GM10248 (cell line): ENCODE data around the gene PPP2R3A.
"Not testable (repeated sequence)": the region's sequence is repeated elsewhere in the genome, so short reads cannot be mapped to it uniquely, and the experiment has no call there.

ENCODE experiments used
- CTCF ChIA-PET: fragments of 300-600 bp; sonication (Branson Sonifier 250); formaldehyde crosslinking; extraction: SDS; loops from one replicate; lab custom pipeline; 2021; ENCODE audit warnings: antibody characterized with exemption; lab: Yijun Ruan, JAX
- POLR2A ChIA-PET: fragments of 350-650 bp; sonication (Branson Sonifier 250); formaldehyde crosslinking; extraction: SDS; loops from one replicate; lab custom pipeline; 2020; ENCODE audit warnings: antibody characterized with exemption; lab: Yijun Ruan, JAX
- DNase-seq: peaks from one replicate; pipeline ENCODE4 v3.0.0; 2012; ENCODE audit errors: extremely low spot score
- TF ChIP-seq, protein P1 (sequence below): IDR thresholded peaks from 2 replicates; pipeline ENCODE4 v1.5.1; 2012; ENCODE audit warnings: mild to moderate bottlenecking, low read depth; ENCODE audit errors: extremely low read depth, missing control alignments, control extremely low read depth

PPP2R3A gene

DNA sequence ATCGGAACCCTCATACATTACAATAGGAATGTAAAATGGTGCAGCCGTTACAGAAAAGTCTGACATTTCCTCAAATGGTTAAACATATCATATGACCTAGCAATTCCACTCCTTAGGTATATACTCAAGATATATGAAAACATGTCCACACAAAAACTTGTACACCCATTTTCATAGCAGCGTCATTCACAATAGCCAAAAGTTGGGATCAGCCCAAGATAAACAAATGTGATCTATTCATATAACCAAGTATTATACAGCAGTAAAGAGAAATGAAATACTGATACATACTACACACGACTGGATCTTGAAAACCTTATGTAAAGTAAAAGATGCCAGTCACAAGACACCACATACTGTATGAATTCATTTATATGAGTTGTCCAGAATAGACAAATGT, 128.2 kb downstream of the PPP2R3A start:
- ChIA-PET CTCF (no interaction called here), POLR2A (no interaction called here)
- DNase-seq, result no peak
- TF ChIP-seq, protein P1, sequence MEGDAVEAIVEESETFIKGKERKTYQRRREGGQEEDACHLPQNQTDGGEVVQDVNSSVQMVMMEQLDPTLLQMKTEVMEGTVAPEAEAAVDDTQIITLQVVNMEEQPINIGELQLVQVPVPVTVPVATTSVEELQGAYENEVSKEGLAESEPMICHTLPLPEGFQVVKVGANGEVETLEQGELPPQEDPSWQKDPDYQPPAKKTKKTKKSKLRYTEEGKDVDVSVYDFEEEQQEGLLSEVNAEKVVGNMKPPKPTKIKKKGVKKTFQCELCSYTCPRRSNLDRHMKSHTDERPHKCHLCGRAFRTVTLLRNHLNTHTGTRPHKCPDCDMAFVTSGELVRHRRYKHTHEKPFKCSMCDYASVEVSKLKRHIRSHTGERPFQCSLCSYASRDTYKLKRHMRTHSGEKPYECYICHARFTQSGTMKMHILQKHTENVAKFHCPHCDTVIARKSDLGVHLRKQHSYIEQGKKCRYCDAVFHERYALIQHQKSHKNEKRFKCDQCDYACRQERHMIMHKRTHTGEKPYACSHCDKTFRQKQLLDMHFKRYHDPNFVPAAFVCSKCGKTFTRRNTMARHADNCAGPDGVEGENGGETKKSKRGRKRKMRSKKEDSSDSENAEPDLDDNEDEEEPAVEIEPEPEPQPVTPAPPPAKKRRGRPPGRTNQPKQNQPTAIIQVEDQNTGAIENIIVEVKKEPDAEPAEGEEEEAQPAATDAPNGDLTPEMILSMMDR, result no peak

- ChIA-PET CTCF (interaction anchor here (1.2 kb wide), 1 partner anchor 909 kb away, joined by 3 read pairs; no protein-coding TSS in a partner anchor), POLR2A (no interaction called here)
- TF ChIP-seq, protein P1, result no peak
- DNase-seq, result no peak
Observed at GRCh38 chr3:136105044-136105443, 139.5 kb downstream of the PPP2R3A start.

DNA sequence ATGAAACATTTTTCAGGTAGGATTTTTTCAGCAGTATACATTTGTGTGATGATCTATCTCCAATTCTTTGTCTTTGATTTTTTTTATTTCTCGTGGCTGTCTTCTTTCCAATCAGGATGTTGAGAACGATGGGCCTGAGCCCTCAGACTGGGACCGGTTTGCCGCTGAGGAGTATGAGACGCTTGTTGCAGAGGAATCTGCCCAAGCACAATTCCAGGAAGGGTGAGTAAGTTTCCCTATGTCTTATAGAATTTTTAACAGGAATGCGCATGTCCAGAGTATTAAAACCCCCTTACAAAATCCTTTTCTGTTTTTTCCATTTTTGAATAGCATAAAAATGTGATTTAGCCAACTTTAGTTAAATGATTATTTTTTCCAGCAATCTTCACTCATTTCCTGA, 140.6 kb downstream of the PPP2R3A start:
- CTCF ChIA-PET, result interaction anchor here (1.2 kb wide), 1 partner anchor 908 kb away, joined by 3 read pairs; no protein-coding TSS in a partner anchor
- TF ChIP-seq, protein P1, result no peak
- POLR2A ChIA-PET, result no interaction called here

GRCh38 chr3:136109499-136109898, 144.0 kb downstream of the PPP2R3A start:
- peak; percentile 38 for DNase-seq
- TF ChIP-seq, protein P1, result no peak
- ChIA-PET POLR2A (no interaction called here), CTCF (interaction anchor here (1.1 kb wide), 1 partner anchor 905 kb away, joined by 3 read pairs; no protein-coding TSS in a partner anchor)

More for the DNA sequence above, 140.6 kb downstream of the PPP2R3A start:
- no peak for DNase-seq

- ChIA-PET CTCF (interaction anchor here (1.2 kb wide), 1 partner anchor 922 kb away, joined by 3 read pairs; no protein-coding TSS in a partner anchor), POLR2A (no interaction called here)
- TF ChIP-seq, protein P1, result no peak
- no peak for DNase-seq
Observed at GRCh38 chr3:136110481-136110880, 145.0 kb downstream of the PPP2R3A start.

- ChIA-PET CTCF (no interaction called here), POLR2A (no interaction called here)
- TF ChIP-seq, protein P1, result no peak
- DNase-seq, result no peak
Observed at GRCh38 chr3:136114421-136114820, 148.9 kb downstream of the PPP2R3A start.

DNA sequence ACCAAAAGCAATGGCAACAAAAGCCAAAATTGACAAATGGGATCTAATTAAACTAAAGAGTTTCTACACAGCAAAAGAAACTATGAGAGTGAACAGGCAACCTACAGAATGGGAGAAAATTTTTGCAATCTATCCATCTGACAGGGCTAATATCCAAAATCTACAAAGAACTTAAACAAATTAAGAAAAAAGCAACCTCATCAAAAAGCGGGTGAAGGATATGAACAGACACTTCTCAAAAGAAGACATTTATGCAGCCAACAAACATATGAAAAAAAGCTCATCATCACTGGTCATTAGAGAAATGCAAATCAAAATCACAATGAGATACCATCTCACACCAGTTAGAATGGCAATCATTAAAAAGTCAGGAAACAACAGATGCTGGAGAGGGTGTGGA, 153.8 kb downstream of the PPP2R3A start:
- DNase-seq, CTCF ChIA-PET, POLR2A ChIA-PET: not testable (repeated sequence)

- POLR2A ChIA-PET, DNase-seq: not testable (repeated sequence)
- CTCF ChIA-PET, result interaction anchor here (1.0 kb wide), 1 partner anchor 894 kb away, joined by 3 read pairs; no protein-coding TSS in a partner anchor
Observed at GRCh38 chr3:136119783-136120182, 154.3 kb downstream of the PPP2R3A start.
